ENCODE measurements around the gene SULF2.

- TF ChIP-seq POLR2AphosphoS5 (IDR thresholded peaks at IDR 0.05; ENCODE audit: low read depth, low read length), result no peak
- TF ChIP-seq ZNF274 (IDR thresholded peaks at IDR 0.05; ENCODE audit: low read depth, low read length), result no peak
- no peak for TF ChIP-seq CTCF (IDR thresholded peaks at IDR 0.05 in 2 of 3, conservative IDR thresholded peaks at IDR 0.05 in 1 of 3; ENCODE audit: borderline replicate concordance in 1 of 3, insufficient read depth in 1 of 3, low read depth in 2 of 3, low read length in 2 of 3)
- TF ChIP-seq EZH2phosphoT487 (IDR thresholded peaks at IDR 0.05; ENCODE audit: borderline replicate concordance), result no peak
Measured at GRCh38 chr20:47704746-47705496, 80.4 kb downstream of the SULF2 start.
